Ovary (tissue), 9 donors: ENCODE results near the gene ANKRD10. TPM values are rescaled to one million over a fixed set of nuclear protein-coding genes. Genes with fewer than 3 reads are reported as not detected.

Experiments
- DNase-seq, 5 donors: peaks; one replicate each; pipeline ENCODE4 v3.0.0-alpha.2; 2019 to 2020
- H3K27ac ChIP-seq, 2 donors: fragments of 200-600 bp; one replicate each; pipeline versions ENCODE4 v1.5.1 to v1.8.0; 2019 to 2022
- H3K27me3 ChIP-seq: fragments of 200-600 bp; one replicate; pipeline ENCODE4 v1.8.0; 2022
- H3K36me3 ChIP-seq: fragments of 200-600 bp; sonication (generic); one replicate; pipeline ENCODE4 v1.5.1; 2019
- H3K4me1 ChIP-seq: one replicate; pipeline ENCODE4 v1.8.1; 2013; ENCODE audit warnings: mild to moderate bottlenecking, moderate library complexity; ENCODE audit not compliant: insufficient read depth
- H3K4me3 ChIP-seq: fragments of 200-600 bp; sonication (generic); one replicate; pipeline ENCODE4 v1.5.1; 2017
- H3K9me3 ChIP-seq, 2 donors: fragments of 200-600 bp in 1 of 2; sonication (generic) in 1 of 2; one replicate each; pipeline versions ENCODE4 v1.5.1 to v1.8.1; 2013 to 2019; ENCODE audit warnings: mild to moderate bottlenecking in 1 of 2, moderate library complexity in 1 of 2
- EP300 ChIP-seq: sonication (generic); formaldehyde crosslinking; IDR thresholded peaks from one replicate; pipeline ENCODE4 v1.6.1; 2017; ENCODE audit warnings: antibody characterized with exemption
- POLR2A ChIP-seq: fragments of 450-650 bp; IDR thresholded peaks from one replicate; pipeline ENCODE4 v1.6.1; 2017; ENCODE audit warnings: antibody characterized with exemption, mild to moderate bottlenecking, moderate library complexity
- WGBS, 3 donors: extraction: QIAGEN DNeasy Blood & Tissue Kit in 1 of 3; methylation state at CpG; one replicate each; pipeline versions ENCODE4 v1.1.5 to v1.1.7; 2013 to 2017; 5-methylcytosine and 5-hydroxymethylcytosine counted together
- intact Hi-C, 4 donors: fragments of 100-400 bp; cut with DNase I; formaldehyde crosslinking; loops; one replicate each; pipeline versions ENCODE4 v1.11.0 to v1.15.1; 2022 to 2023
- polyA plus RNA-seq, 2 donors: library from polyadenylated mRNA; stranded (reverse); fragments of 200-250 nt in 1 of 2; fragments of 350-450 nt in 1 of 2; fragmentation: Illumina TruSeq in 1 of 2; extraction: RNeasy Lipid Tissue Mini Kit (QIAGEN cat#74804) in 1 of 2; gene quantifications; one replicate each; pipeline ENCODE4 v1.2.3, GENCODE V29; 2013 to 2014
- total RNA-seq, 7 donors: library from RNA; depleted of rRNA in 2 of 7; stranded (reverse); fragments of >200 nt in 2 of 7; fragmentation: NEBNext Ultra II Directional in 3 of 7; extraction: Animal tissue kit (Norgen Biotek cat#: 25700) in 3 of 7; gene quantifications; one replicate each; pipeline versions ENCODE4 v1.1.0 to v1.2.4, GENCODE V29; 2016 to 2023
- TF ChIP-seq, protein P1 (sequence below), 3 donors: fragments of 450-650 bp in 2 of 3; fragments of 200-600 bp in 1 of 3; IDR thresholded peaks; one replicate each; pipeline versions ENCODE4 v1.5.1 to v1.8.0; 2016 to 2022; ENCODE audit warnings: antibody characterized with exemption in 3 of 3, mild to moderate bottlenecking in 1 of 3
- donor health status: DM: no; HTN: no; CAD: no; lungs with moderate emphysema.
- donor health status: DM: no; HTN: no; CAD: no.
- donor health status: Bipolar disorder and iron deficiency.
- donor health status: DM: yes; HTN: yes; CAD: no.
- donor health status: DM: no; HTN: no; CAD: no.
- donor health status: DM: yes; HTN: yes; CAD: no.

ANKRD10 gene
- total and polyA plus RNA-seq, 9 donors: 62.4 to 172 (median 129) TPM

DNA sequence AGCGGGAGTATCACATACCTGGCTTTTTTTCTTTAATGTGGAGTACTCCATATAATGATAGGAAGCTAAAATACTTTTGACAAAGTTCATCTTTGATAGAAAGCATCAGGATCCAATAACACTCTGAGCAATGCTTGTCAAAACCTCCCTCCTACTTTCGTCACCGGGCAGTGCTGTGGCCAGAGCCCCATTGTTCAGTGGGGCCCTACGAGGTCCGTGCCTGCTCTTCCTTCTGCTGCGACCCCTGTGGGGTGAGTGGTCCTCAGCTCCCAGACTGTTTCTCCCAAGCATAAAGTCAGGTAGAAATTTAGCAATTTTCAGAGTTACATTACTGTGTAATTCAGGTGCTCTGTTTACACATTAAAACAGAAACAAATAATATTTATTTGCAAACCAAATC, 51.2 kb downstream of the ANKRD10 start:
- WGBS, 3 donors: 85 to 92% (median 92%) methylated on average over 6 of the region's 6 CpGs
- Histone ChIP-seq H3K4me3 (no peak overlapping the region), H3K27ac (no peak overlapping the region), H3K27me3 (no peaks in the 10 kb centered on the region), H3K4me1 (no peaks in the 10 kb centered on the region), H3K36me3 (no peaks in the 10 kb centered on the region), H3K9me3 (no peaks in the 10 kb centered on the region)
- intact Hi-C loops: no loop called here
- no peak for TF ChIP-seq EP300
- no peak for TF ChIP-seq POLR2A
- TF ChIP-seq, protein P1, sequence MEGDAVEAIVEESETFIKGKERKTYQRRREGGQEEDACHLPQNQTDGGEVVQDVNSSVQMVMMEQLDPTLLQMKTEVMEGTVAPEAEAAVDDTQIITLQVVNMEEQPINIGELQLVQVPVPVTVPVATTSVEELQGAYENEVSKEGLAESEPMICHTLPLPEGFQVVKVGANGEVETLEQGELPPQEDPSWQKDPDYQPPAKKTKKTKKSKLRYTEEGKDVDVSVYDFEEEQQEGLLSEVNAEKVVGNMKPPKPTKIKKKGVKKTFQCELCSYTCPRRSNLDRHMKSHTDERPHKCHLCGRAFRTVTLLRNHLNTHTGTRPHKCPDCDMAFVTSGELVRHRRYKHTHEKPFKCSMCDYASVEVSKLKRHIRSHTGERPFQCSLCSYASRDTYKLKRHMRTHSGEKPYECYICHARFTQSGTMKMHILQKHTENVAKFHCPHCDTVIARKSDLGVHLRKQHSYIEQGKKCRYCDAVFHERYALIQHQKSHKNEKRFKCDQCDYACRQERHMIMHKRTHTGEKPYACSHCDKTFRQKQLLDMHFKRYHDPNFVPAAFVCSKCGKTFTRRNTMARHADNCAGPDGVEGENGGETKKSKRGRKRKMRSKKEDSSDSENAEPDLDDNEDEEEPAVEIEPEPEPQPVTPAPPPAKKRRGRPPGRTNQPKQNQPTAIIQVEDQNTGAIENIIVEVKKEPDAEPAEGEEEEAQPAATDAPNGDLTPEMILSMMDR (IDR thresholded peaks at IDR 0.05): no peak
- no peak for DNase-seq

DNA sequence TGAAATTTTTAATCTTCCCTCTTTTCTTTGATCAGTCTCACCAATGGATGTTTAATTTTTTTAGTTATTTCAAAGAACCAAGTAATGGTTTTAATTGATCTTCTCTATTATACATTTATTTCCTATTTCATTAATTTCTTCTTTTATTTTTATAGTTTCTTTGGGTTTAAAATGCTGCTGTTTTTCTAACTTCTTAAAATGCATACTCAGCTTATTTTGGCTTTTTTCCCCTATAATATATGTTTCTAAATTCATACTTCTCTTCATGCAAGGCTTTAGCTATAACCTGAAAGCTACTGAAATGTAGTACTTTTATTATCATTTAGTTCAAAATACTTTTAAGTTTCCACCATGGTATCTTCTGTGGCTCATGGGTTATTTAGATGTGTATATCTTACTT, 53.9 kb downstream of the ANKRD10 start:
- H3K4me1 ChIP-seq: no peaks in the 10 kb centered on the region
- no peak overlapping the region for H3K27ac ChIP-seq
- no peaks in the 10 kb centered on the region for H3K27me3 ChIP-seq
- DNase-seq: no peak
- intact Hi-C loops: no loop called here
- no peaks in the 10 kb centered on the region for H3K9me3 ChIP-seq
- TF ChIP-seq EP300: no peak
- TF ChIP-seq, protein P1 (IDR thresholded peaks at IDR 0.05): no peak
- no peak for TF ChIP-seq POLR2A
- H3K36me3 ChIP-seq: no peaks in the 10 kb centered on the region
- no peak overlapping the region for H3K4me3 ChIP-seq

DNA sequence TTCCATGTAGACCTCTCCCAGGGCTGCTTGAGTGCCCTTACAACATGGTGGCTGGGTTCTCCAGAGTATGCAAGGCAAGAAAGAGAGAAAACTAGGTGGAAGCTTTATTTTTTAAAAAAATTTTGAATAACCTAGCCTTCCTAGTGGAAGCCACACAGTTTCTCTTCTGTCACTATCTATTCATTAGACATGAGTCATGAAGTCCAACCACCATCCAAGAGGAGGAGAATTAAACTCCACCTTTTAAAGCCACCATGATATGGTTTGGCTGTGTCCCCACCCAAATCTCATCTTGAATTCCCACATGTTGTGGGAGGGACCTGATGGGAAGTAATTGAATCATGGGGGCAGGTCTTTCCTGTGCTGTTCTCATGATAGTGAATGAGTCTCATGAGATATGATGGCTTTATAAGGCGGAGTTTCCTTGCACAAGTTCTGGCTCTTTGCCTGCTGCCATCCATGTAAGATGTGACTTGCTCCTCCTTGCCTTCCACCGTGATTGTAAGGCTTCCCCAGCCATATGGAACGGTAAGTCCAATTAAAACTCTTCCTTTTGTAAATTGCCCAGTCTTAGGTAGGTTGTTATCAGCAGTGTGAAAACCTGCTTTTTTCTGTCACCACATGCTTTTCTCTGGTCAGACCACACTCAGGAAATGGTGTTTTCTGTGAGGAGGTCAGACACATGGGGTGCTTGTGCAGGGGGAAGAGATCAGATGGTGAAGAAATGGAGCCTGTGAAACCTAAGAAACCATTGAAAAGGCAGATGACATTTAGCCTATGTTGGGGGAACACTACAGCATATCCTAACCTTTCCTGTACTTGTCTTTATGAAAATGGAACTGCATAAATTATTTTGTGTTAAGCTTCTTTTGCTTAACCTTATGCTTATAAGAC, 57.7 kb downstream of the ANKRD10 start:
- WGBS, 3 donors: 84 to 94% (median 93%) methylated on average over 3 of the region's 3 CpGs
- no peaks in the 10 kb centered on the region for H3K4me1 ChIP-seq
- no peaks in the 10 kb centered on the region for H3K27me3 ChIP-seq
- no peaks in the 10 kb centered on the region for H3K9me3 ChIP-seq
- H3K36me3 ChIP-seq: no peaks in the 10 kb centered on the region
- TF ChIP-seq POLR2A (no peak), EP300 (no peak)
- TF ChIP-seq, protein P1 (IDR thresholded peaks at IDR 0.05): no peak
- intact Hi-C loops: no loop called here
- DNase-seq: no peak
- no peak overlapping the region for H3K4me3 ChIP-seq
- no peak overlapping the region for H3K27ac ChIP-seq

DNA sequence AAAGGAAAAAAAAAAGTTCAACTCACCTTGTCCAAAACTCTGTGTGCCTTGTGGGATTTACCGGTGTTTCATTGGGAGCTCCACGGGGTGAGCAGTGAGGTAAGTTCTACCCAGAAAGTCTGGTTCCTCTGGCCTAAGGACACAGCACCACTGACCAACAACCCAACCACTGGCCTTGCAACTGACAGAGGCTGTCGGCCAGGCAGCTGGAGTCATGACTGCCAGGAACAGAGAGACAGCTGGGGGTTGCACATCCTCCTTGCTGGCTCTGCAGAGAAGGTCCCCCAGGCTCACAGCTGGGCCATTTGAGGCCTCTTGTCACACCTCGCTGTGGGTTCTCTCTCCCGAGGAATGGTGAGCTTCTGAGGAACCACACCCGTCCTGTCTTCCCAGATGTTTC, 59.5 kb downstream of the ANKRD10 start:
- no peak for TF ChIP-seq EP300
- TF ChIP-seq, protein P1 (IDR thresholded peaks at IDR 0.05): no peak
- TF ChIP-seq POLR2A: no peak
- H3K4me3 ChIP-seq: no peak overlapping the region
- no peaks in the 10 kb centered on the region for H3K9me3 ChIP-seq
- no peaks in the 10 kb centered on the region for H3K27me3 ChIP-seq
- DNase-seq: no peak
- no peaks in the 10 kb centered on the region for H3K4me1 ChIP-seq
- intact Hi-C loops: no loop called here
- WGBS, 3 donors: 70 to 86% (median 80%) methylated on average over 6 of the region's 6 CpGs
- no peaks in the 10 kb centered on the region for H3K36me3 ChIP-seq
- H3K27ac ChIP-seq: no peak overlapping the region
